Endothelial cell of umbilical vein (primary cell): ENCODE measurements around the gene MLPH.

ENCODE experiments used
- EZH2 ChIP-seq: IDR thresholded peaks from 2 replicates; pipeline ENCODE4 v1.6.1; 2012; ENCODE audit warnings: borderline replicate concordance, low read depth, mild to moderate bottlenecking, moderate library complexity, low read length, inconsistent platforms; ENCODE audit not compliant: severe bottlenecking
- FOS ChIP-seq: IDR thresholded peaks from 2 replicates; pipeline ENCODE4 v1.6.1; 2011; ENCODE audit warnings: mild to moderate bottlenecking, low read length, moderate library complexity, borderline replicate concordance; ENCODE audit not compliant: insufficient read depth
- JUN ChIP-seq: IDR thresholded peaks from 2 replicates; pipeline ENCODE4 v1.6.1; 2011; ENCODE audit warnings: borderline replicate concordance, low read depth; ENCODE audit not compliant: insufficient read length, insufficient read depth
- POLR2A ChIP-seq: IDR thresholded peaks from 2 replicates; pipeline ENCODE4 v1.6.1; 2012; ENCODE audit warnings: low read depth, mild to moderate bottlenecking, control low read depth, low read length
- POLR2AphosphoS5 ChIP-seq: IDR thresholded peaks from 2 replicates; pipeline ENCODE4 v1.6.1; 2012; ENCODE audit warnings: low read depth, mild to moderate bottlenecking, control low read depth, low read length, moderate library complexity; ENCODE audit not compliant: insufficient read depth
- TF ChIP-seq, protein P1 (sequence below), 2 donors: IDR thresholded peaks; 1 replicate in 1 of 2; 2 replicates in 1 of 2; pipeline ENCODE4 v1.5.1; 2011; ENCODE audit warnings: low read length in 2 of 2, mild to moderate bottlenecking in 2 of 2, moderate library complexity in 2 of 2, control low read depth in 1 of 2, inconsistent platforms in 1 of 2, low read depth in 1 of 2; ENCODE audit not compliant: insufficient read depth in 1 of 2; ENCODE audit errors: extremely low read depth in 1 of 2

- TF ChIP-seq, protein P1, sequence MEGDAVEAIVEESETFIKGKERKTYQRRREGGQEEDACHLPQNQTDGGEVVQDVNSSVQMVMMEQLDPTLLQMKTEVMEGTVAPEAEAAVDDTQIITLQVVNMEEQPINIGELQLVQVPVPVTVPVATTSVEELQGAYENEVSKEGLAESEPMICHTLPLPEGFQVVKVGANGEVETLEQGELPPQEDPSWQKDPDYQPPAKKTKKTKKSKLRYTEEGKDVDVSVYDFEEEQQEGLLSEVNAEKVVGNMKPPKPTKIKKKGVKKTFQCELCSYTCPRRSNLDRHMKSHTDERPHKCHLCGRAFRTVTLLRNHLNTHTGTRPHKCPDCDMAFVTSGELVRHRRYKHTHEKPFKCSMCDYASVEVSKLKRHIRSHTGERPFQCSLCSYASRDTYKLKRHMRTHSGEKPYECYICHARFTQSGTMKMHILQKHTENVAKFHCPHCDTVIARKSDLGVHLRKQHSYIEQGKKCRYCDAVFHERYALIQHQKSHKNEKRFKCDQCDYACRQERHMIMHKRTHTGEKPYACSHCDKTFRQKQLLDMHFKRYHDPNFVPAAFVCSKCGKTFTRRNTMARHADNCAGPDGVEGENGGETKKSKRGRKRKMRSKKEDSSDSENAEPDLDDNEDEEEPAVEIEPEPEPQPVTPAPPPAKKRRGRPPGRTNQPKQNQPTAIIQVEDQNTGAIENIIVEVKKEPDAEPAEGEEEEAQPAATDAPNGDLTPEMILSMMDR (IDR thresholded peaks at IDR 0.05; ENCODE audit: extremely low read depth in 1 of 2, insufficient read depth in 1 of 2, low read depth in 1 of 2, low read length in 2 of 2), result no peak
- no peak for TF ChIP-seq EZH2
- TF ChIP-seq POLR2A, result no peak
- TF ChIP-seq JUN, result no peak
- TF ChIP-seq POLR2AphosphoS5, result no peak
- no peak for TF ChIP-seq FOS
These were observed 41.3 kb upstream of the MLPH start for GRCh38 chr2:237445611-237446337.
